ENCODE data around the gene GNLY. TPM values are rescaled to one million over a fixed set of nuclear protein-coding genes. Genes with fewer than 3 reads are reported as not detected.

Gene GNLY
- total RNA-seq, 1 experiment from 2014 or later, result not detected

GRCh38 chr2:85675866-85676548 lies 18.2 kb upstream of the GNLY start:
- H3K27me3 Mint-ChIP-seq (ENCODE audit: insufficient read depth, unreplicated experiment), result peaks cover 5% of the 10 kb centered on the region
- H3K27ac Mint-ChIP-seq (ENCODE audit: unreplicated experiment), result no peak overlapping the region
- Histone ChIP-seq H3K4me1 (peaks cover 5% of the 10 kb centered on the region; the same call in 1 of the 2 replicates), H3K9me3 (no peaks in the 10 kb centered on the region), H3K36me3 (ENCODE audit: control insufficient read depth, insufficient read depth, low read length) (no peaks in the 10 kb centered on the region), H3K27me3 (replicated peaks; ENCODE audit: control insufficient read depth, insufficient read depth, low read length) (no peaks in the 10 kb centered on the region), H3K4me3 (ENCODE audit: low read depth, low read length) (no peak overlapping the region)
- DNase-seq, result peak in 1 of 2 experiments; percentile 3
- POLR2A ChIA-PET, result no interaction called here
- intact Hi-C loops (cut with micrococcal nuclease; ENCODE audit: unreplicated experiment), result no loop called here
- H3K4me3 Mint-ChIP-seq (ENCODE audit: unreplicated experiment), result no peak overlapping the region
- no peak for TF ChIP-seq CTCF (IDR thresholded peaks at IDR 0.05; ENCODE audit: insufficient read depth in 1 of 2, low read depth in 1 of 2, low read length in 1 of 2, severe bottlenecking in 1 of 2, unreplicated experiment in 1 of 2)
- H3K9me3 Mint-ChIP-seq (ENCODE audit: unreplicated experiment), result no peaks in the 10 kb centered on the region
- CTCF ChIA-PET, result interaction anchor here (0.6 kb wide), 2 partner anchors 47 to 694 kb away, joined by 4 to 6 read pairs; no protein-coding TSS in a partner anchor
- no TSS peak for BruUV-seq (replicated peaks)
- H3K36me3 Mint-ChIP-seq (ENCODE audit: insufficient read depth, unreplicated experiment), result no peaks in the 10 kb centered on the region
- H3K4me1 Mint-ChIP-seq (ENCODE audit: low read depth, unreplicated experiment), result no peaks in the 10 kb centered on the region

- Mint-ChIP-seq H3K9me3 (ENCODE audit: unreplicated experiment) (no peaks in the 10 kb centered on the region), H3K27me3 (ENCODE audit: insufficient read depth, unreplicated experiment) (peaks cover 2% of the 10 kb centered on the region)
Observed at GRCh38 chr2:85678377-85678776, 15.8 kb upstream of the GNLY start.

More at GRCh38 chr2:85678377-85678776, 15.8 kb upstream of the GNLY start:
- H3K27me3 ChIP-seq (replicated peaks; ENCODE audit: control insufficient read depth, insufficient read depth, low read length), result no peaks in the 10 kb centered on the region
- H3K9me3 ChIP-seq, result no peaks in the 10 kb centered on the region
- peaks cover 5% of the 10 kb centered on the region; the same call in 1 of the 2 replicates for H3K4me1 ChIP-seq
- H3K36me3 ChIP-seq (ENCODE audit: control insufficient read depth, insufficient read depth, low read length), result no peaks in the 10 kb centered on the region
- DNase-seq, result peak in 1 of 2 experiments; percentile 21
- TF ChIP-seq CTCF (IDR thresholded peaks at IDR 0.05; ENCODE audit: insufficient read depth in 1 of 2, low read depth in 1 of 2, low read length in 1 of 2, severe bottlenecking in 1 of 2, unreplicated experiment in 1 of 2), result no peak
- ChIA-PET CTCF (interaction anchor here (0.8 to 1.2 kb wide), 2 partner anchors 27 to 29 kb away, joined by 3 to 7 read pairs; no protein-coding TSS in a partner anchor), POLR2A (no interaction called here)
- H3K27ac Mint-ChIP-seq (ENCODE audit: unreplicated experiment), result no peak overlapping the region
- H3K36me3 Mint-ChIP-seq (ENCODE audit: insufficient read depth, unreplicated experiment), result no peaks in the 10 kb centered on the region
- no TSS peak for BruUV-seq (replicated peaks)
- H3K4me1 Mint-ChIP-seq (ENCODE audit: low read depth, unreplicated experiment), result no peaks in the 10 kb centered on the region
- no peak overlapping the region for H3K4me3 ChIP-seq (ENCODE audit: low read depth, low read length)
- intact Hi-C loops (cut with micrococcal nuclease; ENCODE audit: unreplicated experiment), result no loop called here
- no peak overlapping the region for H3K4me3 Mint-ChIP-seq (ENCODE audit: unreplicated experiment)
